K562 (cell line): ENCODE data around the gene TP53BP1. TPM values are rescaled to one million over a fixed set of nuclear protein-coding genes. Genes with fewer than 3 reads are reported as not detected.

ENCODE experiments used
- BRCA1 ChIP-seq, 2 experiments: fragments of 450-650 bp in 1 of 2; sonication (generic) in 1 of 2; formaldehyde crosslinking in 1 of 2; IDR thresholded peaks; 2 replicates each; pipeline versions ENCODE4 v1.5.0 to v1.6.1; 2017 to 2020; ENCODE audit warnings: mild to moderate bottlenecking in 1 of 2, missing genetic modification reagents in 1 of 2
- C11orf30 ChIP-seq: fragments of 450-650 bp; IDR thresholded peaks from 2 replicates; pipeline ENCODE4 v1.6.1; 2016; ENCODE audit warnings: low read depth, mild to moderate bottlenecking
- CREB1 ChIP-seq, 2 experiments: sonication (generic) in 1 of 2; formaldehyde crosslinking in 1 of 2; IDR thresholded peaks; 2 replicates each; pipeline versions ENCODE4 v1.6.1 to v1.8.0; 2012 to 2022; ENCODE audit warnings: inconsistent platforms in 1 of 2, mild to moderate bottlenecking in 1 of 2, missing genetic modification reagents in 1 of 2, moderate library complexity in 1 of 2
- E2F3 ChIP-seq: fragments of 250-450 bp; sonication (Bioruptor Pico); IDR thresholded peaks from 2 replicates; pipeline ENCODE4 v1.4.0; 2020; ENCODE audit warnings: mild to moderate bottlenecking
- ETV5 ChIP-seq: sonication (generic); formaldehyde crosslinking; IDR thresholded peaks from 2 replicates; pipeline ENCODE4 v1.4.0; 2020; ENCODE audit warnings: low read depth, mild to moderate bottlenecking, missing genetic modification reagents
- FOXK1 ChIP-seq: sonication (generic); formaldehyde crosslinking; IDR thresholded peaks from 2 replicates; pipeline ENCODE4 v1.8.0; 2022; ENCODE audit warnings: missing genetic modification reagents, mild to moderate bottlenecking, borderline replicate concordance
- GMEB1 ChIP-seq: fragments of 250-450 bp; sonication (Bioruptor Pico); IDR thresholded peaks from 2 replicates; pipeline ENCODE4 v1.4.0; 2020; ENCODE audit warnings: mild to moderate bottlenecking
- JUND ChIP-seq, 2 experiments: IDR thresholded peaks; 2 replicates in 1 of 2; 3 replicates in 1 of 2; pipeline ENCODE4 v1.6.1; 2011; ENCODE audit warnings: borderline replicate concordance in 2 of 2, low read depth in 2 of 2, low read length in 2 of 2, improper control_type of control experiment in 1 of 2, missing biosample characterization in 1 of 2, missing genetic modification characterization in 1 of 2, missing genetic modification reagents in 1 of 2
- MTA1 ChIP-seq: fragments of 450-650 bp; IDR thresholded peaks from 2 replicates; pipeline ENCODE4 v1.6.1; 2017; ENCODE audit warnings: borderline replicate concordance
- NEUROD1 ChIP-seq: fragments of 150-350 bp; IDR thresholded peaks from 2 replicates; pipeline ENCODE4 v1.6.1; 2014; ENCODE audit warnings: borderline replicate concordance, low read length, low read depth; ENCODE audit not compliant: partially characterized antibody
- NUFIP1 ChIP-seq: fragments of 450-650 bp; IDR thresholded peaks from 2 replicates; pipeline ENCODE4 v1.6.1; 2018; ENCODE audit not compliant: partially characterized antibody
- PHTF2 ChIP-seq: fragments of 250-450 bp; sonication (Bioruptor Pico); IDR thresholded peaks from 2 replicates; pipeline ENCODE4 v1.5.0; 2021; ENCODE audit warnings: mild to moderate bottlenecking
- POLR2G ChIP-seq: fragments of 200-400 bp; formaldehyde crosslinking; IDR thresholded peaks from 2 replicates; pipeline ENCODE4 v1.6.1; 2017; ENCODE audit warnings: low read depth, mild to moderate bottlenecking, antibody characterized with exemption, low read length, moderate library complexity
- PURB ChIP-seq: sonication (generic); formaldehyde crosslinking; IDR thresholded peaks from 2 replicates; pipeline ENCODE4 v1.9.0; 2021; ENCODE audit warnings: low read depth, mild to moderate bottlenecking, missing genetic modification reagents
- SIX5 ChIP-seq, 2 experiments: IDR thresholded peaks; 2 replicates each; pipeline ENCODE4 v1.6.1; 2011; ENCODE audit warnings: low read length in 2 of 2, borderline replicate concordance in 1 of 2, low read depth in 1 of 2, mild to moderate bottlenecking in 1 of 2, moderate library complexity in 1 of 2; ENCODE audit not compliant: insufficient read depth in 1 of 2
- SOX6 ChIP-seq: fragments of 450-650 bp; IDR thresholded peaks from 2 replicates; pipeline ENCODE4 v1.6.1; 2014; ENCODE audit warnings: mild to moderate bottlenecking
- SRSF9 ChIP-seq: fragments of 200-400 bp; formaldehyde crosslinking; IDR thresholded peaks from 2 replicates; pipeline ENCODE4 v1.6.1; 2017; ENCODE audit warnings: low read depth, low read length, borderline replicate concordance
- TAF1 ChIP-seq: IDR thresholded peaks from 2 replicates; pipeline ENCODE4 v1.6.1; 2011; ENCODE audit warnings: mild to moderate bottlenecking, low read length, moderate library complexity; ENCODE audit not compliant: insufficient read depth, control insufficient read depth, severe bottlenecking; ENCODE audit errors: extremely low read depth
- ZNF134 ChIP-seq: fragments of 250-450 bp; sonication (Bioruptor Pico); conservative IDR thresholded peaks from 2 replicates; pipeline ENCODE4 v1.4.0; 2020
- ZNF445 ChIP-seq: fragments of 250-450 bp; sonication (Bioruptor Pico); IDR thresholded peaks from 2 replicates; pipeline ENCODE4 v1.4.0; 2020; ENCODE audit warnings: low read depth, mild to moderate bottlenecking, moderate library complexity
- ZNF695 ChIP-seq: fragments of 450-650 bp; formaldehyde crosslinking; IDR thresholded peaks from 2 replicates; pipeline ENCODE4 v1.4.0; 2020; ENCODE audit warnings: mild to moderate bottlenecking, moderate library complexity
- ZNF77 ChIP-seq: fragments of 250-450 bp; sonication (Bioruptor Pico); IDR thresholded peaks from 2 replicates; pipeline ENCODE4 v1.5.0; 2020
- polyA plus RNA-seq, 8 experiments: library from polyadenylated mRNA; depleted of rRNA in 4 of 8; stranded (reverse) in 5 of 8; unstranded in 3 of 8; fragments of >200 nt; fragmentation: Nextera tagmentation in 2 of 8; fragmentation: Illumina TruSeq in 1 of 8; extraction: Ambion mirVana in 2 of 8; extraction: Trizol in 1 of 8; gene quantifications; 2 replicates each; pipeline versions ENCODE4 v1.2.1 to v1.2.3, GENCODE V29; 2011 to 2014; ENCODE audit warnings: inconsistent platforms in 1 of 8, missing spikeins in 1 of 8
- total RNA-seq, 7 experiments: library from RNA; depleted of rRNA in 6 of 7; stranded (reverse); fragments of >200 nt in 6 of 7; fragmentation: Illumina TruSeq in 2 of 7; extraction: Trizol in 2 of 7; gene quantifications; 2 replicates each; pipeline versions ENCODE4 v1.2.1 to v1.2.3, GENCODE V29; 2011 to 2021; ENCODE audit warnings: low replicate concordance in 1 of 7
- TF ChIP-seq, protein P1 (sequence below): fragments of 450-650 bp; IDR thresholded peaks from 2 replicates; pipeline ENCODE4 v1.6.1; 2016; ENCODE audit warnings: borderline replicate concordance
- TF ChIP-seq, protein P2 (sequence below): fragments of 250-450 bp; sonication (Bioruptor Pico); IDR thresholded peaks from 2 replicates; pipeline ENCODE4 v1.4.0; 2020; ENCODE audit warnings: borderline replicate concordance

The TP53BP1 gene
- total and polyA plus RNA-seq, 9 of the 15 experiments (the other 6 are each of a cell fraction or from before 2014, with no cell fraction given) = 5.7 to 63.3 (median 30.9) TPM

- TF ChIP-seq BRCA1 (IDR thresholded peaks at IDR 0.05) (no peak), BRCA1 (CRISPR knock-in tag; IDR thresholded peaks at IDR 0.05) (no peak), NEUROD1 (no peak), C11orf30 (no peak), ZNF77 (no peak), POLR2G (0 out of 2 replicates have a peak, but pooled peaks have one; percentile 24), E2F3 (CRISPR knock-in tag) (no peak), PURB (no peak), FOXK1 (no peak), MTA1 (no peak), GMEB1 (no peak), ZNF134 (no peak), CREB1 (IDR thresholded peaks at IDR 0.05) (peak; percentile 45; the same call in 1 of the 2 replicates), CREB1 (CRISPR knock-in tag; IDR thresholded peaks at IDR 0.05) (0 out of 2 replicates have a peak, but pooled peaks have one; percentile 44), ZNF695 (CRISPR knock-in tag) (no peak), PHTF2 (no peak), SOX6 (peak; percentile 40; the same call in 1 of the 2 replicates), JUND (IDR thresholded peaks at IDR 0.05; ENCODE audit: borderline replicate concordance, low read depth, low read length) (peak; percentile 77), JUND (tag; IDR thresholded peaks at IDR 0.05; ENCODE audit: borderline replicate concordance, low read depth, low read length) (peak; percentile 72), ZNF445 (CRISPR knock-in tag) (no peak), ETV5 (CRISPR knock-in tag) (no peak), SRSF9 (no peak), NUFIP1 (no peak), SIX5 (IDR thresholded peaks at IDR 0.05; ENCODE audit: borderline replicate concordance in 1 of 2, insufficient read depth in 1 of 2, low read depth in 1 of 2, low read length in 2 of 2) (no peak), TAF1 (no peak)
- TF ChIP-seq, protein P1, sequence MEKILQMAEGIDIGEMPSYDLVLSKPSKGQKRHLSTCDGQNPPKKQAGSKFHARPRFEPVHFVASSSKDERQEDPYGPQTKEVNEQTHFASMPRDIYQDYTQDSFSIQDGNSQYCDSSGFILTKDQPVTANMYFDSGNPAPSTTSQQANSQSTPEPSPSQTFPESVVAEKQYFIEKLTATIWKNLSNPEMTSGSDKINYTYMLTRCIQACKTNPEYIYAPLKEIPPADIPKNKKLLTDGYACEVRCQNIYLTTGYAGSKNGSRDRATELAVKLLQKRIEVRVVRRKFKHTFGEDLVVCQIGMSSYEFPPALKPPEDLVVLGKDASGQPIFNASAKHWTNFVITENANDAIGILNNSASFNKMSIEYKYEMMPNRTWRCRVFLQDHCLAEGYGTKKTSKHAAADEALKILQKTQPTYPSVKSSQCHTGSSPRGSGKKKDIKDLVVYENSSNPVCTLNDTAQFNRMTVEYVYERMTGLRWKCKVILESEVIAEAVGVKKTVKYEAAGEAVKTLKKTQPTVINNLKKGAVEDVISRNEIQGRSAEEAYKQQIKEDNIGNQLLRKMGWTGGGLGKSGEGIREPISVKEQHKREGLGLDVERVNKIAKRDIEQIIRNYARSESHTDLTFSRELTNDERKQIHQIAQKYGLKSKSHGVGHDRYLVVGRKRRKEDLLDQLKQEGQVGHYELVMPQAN = no peak
- TF ChIP-seq, protein P2, sequence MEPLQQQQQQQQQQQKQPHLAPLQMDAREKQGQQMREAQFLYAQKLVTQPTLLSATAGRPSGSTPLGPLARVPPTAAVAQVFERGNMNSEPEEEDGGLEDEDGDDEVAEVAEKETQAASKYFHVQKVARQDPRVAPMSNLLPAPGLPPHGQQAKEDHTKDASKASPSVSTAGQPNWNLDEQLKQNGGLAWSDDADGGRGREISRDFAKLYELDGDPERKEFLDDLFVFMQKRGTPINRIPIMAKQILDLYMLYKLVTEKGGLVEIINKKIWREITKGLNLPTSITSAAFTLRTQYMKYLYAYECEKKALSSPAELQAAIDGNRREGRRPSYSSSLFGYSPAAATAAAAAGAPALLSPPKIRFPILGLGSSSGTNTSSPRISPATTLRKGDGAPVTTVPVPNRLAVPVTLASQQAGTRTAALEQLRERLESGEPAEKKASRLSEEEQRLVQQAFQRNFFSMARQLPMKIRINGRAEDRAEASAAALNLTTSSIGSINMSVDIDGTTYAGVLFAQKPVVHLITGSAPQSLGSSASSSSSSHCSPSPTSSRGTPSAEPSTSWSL (CRISPR knock-in tag) = no peak
Observed at GRCh38 chr15:43469867-43470266, 23.1 kb downstream of the TP53BP1 start (continued).
